GM23338 (cell line): ENCODE measurements around the gene C14orf132.
A peak's percentile ranks its signal among the peaks of the same experiment; 100 is the strongest.

Experiments used
- CREB1 ChIP-seq: fragments of 250-450 bp; sonication (Bioruptor Pico); IDR thresholded peaks from 2 replicates; pipeline ENCODE4 v1.5.0; 2020; ENCODE audit warnings: low read depth, mild to moderate bottlenecking, moderate library complexity
- EZH2phosphoT487 ChIP-seq: fragments of 200-600 bp; sonication (generic); IDR thresholded peaks from one replicate; pipeline ENCODE4 v1.8.1; 2018; ENCODE audit warnings: antibody characterized with exemption; ENCODE audit not compliant: unreplicated experiment
- POLR2AphosphoS5 ChIP-seq: IDR thresholded peaks from 2 replicates; pipeline ENCODE4 v1.6.1; 2016; ENCODE audit warnings: antibody characterized with exemption, low read depth
- ZNF114 ChIP-seq: fragments of 250-450 bp; sonication (Bioruptor Pico); IDR thresholded peaks from 2 replicates; pipeline ENCODE4 v1.5.0; 2020; ENCODE audit warnings: mild to moderate bottlenecking, moderate library complexity
- TF ChIP-seq, protein P1 (sequence below), 2 experiments: fragments of 200-600 bp in 1 of 2; sonication (generic) in 1 of 2; conservative IDR thresholded peaks; 2 replicates each; pipeline versions ENCODE4 v1.5.1 to v1.6.1; 2016 to 2017; ENCODE audit warnings: antibody characterized with exemption in 2 of 2, low read depth in 2 of 2, mild to moderate bottlenecking in 2 of 2, moderate library complexity in 1 of 2
- TF ChIP-seq, protein P2 (sequence below): fragments of 250-450 bp; sonication (Bioruptor Pico); IDR thresholded peaks from 2 replicates; pipeline ENCODE4 v1.5.0; 2020; ENCODE audit warnings: mild to moderate bottlenecking, moderate library complexity
- TF ChIP-seq, protein P3 (sequence below): IDR thresholded peaks from one replicate; pipeline ENCODE4 v1.6.1; 2018; ENCODE audit warnings: antibody characterized with exemption; ENCODE audit not compliant: unreplicated experiment

DNA sequence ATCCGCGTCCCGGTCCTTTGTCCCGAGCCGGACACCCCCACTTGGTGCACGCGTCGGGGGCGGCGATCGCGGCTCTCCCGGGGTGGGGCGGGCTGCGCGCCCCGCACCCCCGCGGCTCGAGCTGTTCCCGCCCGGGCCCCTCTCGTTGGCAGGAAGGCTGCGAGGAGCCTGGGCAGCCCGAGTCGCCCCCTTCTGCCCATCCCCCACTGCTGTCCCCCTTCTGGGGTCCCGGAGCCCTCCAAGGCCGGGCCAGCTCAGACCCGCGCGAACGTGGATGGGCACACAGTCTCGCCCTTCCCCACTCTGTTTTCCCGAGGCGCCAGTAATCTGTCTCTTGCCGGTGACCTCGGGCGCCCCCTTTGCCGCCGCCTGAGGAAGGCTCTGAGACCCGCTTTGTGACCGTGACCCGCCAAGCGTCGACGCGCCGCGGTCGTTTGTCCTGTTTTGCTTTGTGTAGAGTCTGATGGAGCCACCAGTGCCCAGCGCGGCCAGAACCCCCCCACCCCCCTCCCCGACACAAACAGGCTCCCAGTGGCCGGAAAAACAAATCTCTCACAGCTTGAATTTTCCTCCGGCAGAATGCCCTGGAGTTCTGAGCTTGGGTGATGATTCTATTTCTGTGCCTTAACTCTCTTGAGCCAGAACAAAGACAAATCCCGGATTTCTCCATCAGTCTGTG is 610 bp downstream of the C14orf132 start:
- TF ChIP-seq POLR2AphosphoS5 (no peak), EZH2phosphoT487 (no peak), ZNF114 (no peak), CREB1 (CRISPR knock-in tag) (no peak)
- TF ChIP-seq, protein P1, sequence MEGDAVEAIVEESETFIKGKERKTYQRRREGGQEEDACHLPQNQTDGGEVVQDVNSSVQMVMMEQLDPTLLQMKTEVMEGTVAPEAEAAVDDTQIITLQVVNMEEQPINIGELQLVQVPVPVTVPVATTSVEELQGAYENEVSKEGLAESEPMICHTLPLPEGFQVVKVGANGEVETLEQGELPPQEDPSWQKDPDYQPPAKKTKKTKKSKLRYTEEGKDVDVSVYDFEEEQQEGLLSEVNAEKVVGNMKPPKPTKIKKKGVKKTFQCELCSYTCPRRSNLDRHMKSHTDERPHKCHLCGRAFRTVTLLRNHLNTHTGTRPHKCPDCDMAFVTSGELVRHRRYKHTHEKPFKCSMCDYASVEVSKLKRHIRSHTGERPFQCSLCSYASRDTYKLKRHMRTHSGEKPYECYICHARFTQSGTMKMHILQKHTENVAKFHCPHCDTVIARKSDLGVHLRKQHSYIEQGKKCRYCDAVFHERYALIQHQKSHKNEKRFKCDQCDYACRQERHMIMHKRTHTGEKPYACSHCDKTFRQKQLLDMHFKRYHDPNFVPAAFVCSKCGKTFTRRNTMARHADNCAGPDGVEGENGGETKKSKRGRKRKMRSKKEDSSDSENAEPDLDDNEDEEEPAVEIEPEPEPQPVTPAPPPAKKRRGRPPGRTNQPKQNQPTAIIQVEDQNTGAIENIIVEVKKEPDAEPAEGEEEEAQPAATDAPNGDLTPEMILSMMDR (conservative IDR thresholded peaks at IDR 0.05; ENCODE audit: low read depth in 2 of 2), result peak; percentile 29 to 57; a peak in 3 of 4 replicates
- TF ChIP-seq, protein P2, sequence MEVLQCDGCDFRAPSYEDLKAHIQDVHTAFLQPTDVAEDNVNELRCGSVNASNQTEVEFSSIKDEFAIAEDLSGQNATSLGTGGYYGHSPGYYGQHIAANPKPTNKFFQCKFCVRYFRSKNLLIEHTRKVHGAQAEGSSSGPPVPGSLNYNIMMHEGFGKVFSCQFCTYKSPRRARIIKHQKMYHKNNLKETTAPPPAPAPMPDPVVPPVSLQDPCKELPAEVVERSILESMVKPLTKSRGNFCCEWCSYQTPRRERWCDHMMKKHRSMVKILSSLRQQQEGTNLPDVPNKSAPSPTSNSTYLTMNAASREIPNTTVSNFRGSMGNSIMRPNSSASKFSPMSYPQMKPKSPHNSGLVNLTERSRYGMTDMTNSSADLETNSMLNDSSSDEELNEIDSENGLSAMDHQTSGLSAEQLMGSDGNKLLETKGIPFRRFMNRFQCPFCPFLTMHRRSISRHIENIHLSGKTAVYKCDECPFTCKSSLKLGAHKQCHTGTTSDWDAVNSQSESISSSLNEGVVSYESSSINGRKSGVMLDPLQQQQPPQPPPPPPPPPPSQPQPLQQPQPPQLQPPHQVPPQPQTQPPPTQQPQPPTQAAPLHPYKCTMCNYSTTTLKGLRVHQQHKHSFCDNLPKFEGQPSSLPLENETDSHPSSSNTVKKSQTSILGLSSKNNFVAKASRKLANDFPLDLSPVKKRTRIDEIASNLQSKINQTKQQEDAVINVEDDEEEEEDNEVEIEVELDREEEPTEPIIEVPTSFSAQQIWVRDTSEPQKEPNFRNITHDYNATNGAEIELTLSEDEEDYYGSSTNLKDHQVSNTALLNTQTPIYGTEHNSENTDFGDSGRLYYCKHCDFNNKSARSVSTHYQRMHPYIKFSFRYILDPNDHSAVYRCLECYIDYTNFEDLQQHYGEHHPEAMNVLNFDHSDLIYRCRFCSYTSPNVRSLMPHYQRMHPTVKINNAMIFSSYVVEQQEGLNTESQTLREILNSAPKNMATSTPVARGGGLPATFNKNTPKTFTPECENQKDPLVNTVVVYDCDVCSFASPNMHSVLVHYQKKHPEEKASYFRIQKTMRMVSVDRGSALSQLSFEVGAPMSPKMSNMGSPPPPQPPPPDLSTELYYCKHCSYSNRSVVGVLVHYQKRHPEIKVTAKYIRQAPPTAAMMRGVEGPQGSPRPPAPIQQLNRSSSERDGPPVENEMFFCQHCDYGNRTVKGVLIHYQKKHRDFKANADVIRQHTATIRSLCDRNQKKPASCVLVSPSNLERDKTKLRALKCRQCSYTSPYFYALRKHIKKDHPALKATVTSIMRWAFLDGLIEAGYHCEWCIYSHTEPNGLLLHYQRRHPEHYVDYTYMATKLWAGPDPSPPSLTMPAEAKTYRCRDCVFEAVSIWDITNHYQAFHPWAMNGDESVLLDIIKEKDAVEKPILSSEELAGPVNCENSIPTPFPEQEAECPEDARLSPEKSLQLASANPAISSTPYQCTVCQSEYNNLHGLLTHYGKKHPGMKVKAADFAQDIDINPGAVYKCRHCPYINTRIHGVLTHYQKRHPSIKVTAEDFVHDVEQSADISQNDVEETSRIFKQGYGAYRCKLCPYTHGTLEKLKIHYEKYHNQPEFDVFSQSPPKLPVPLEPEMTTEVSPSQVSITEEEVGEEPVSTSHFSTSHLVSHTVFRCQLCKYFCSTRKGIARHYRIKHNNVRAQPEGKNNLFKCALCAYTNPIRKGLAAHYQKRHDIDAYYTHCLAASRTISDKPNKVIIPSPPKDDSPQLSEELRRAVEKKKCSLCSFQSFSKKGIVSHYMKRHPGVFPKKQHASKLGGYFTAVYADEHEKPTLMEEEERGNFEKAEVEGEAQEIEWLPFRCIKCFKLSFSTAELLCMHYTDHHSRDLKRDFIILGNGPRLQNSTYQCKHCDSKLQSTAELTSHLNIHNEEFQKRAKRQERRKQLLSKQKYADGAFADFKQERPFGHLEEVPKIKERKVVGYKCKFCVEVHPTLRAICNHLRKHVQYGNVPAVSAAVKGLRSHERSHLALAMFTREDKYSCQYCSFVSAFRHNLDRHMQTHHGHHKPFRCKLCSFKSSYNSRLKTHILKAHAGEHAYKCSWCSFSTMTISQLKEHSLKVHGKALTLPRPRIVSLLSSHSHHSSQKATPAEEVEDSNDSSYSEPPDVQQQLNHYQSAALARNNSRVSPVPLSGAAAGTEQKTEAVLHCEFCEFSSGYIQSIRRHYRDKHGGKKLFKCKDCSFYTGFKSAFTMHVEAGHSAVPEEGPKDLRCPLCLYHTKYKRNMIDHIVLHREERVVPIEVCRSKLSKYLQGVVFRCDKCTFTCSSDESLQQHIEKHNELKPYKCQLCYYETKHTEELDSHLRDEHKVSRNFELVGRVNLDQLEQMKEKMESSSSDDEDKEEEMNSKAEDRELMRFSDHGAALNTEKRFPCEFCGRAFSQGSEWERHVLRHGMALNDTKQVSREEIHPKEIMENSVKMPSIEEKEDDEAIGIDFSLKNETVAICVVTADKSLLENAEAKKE (CRISPR knock-in tag), result no peak
- TF ChIP-seq, protein P3, sequence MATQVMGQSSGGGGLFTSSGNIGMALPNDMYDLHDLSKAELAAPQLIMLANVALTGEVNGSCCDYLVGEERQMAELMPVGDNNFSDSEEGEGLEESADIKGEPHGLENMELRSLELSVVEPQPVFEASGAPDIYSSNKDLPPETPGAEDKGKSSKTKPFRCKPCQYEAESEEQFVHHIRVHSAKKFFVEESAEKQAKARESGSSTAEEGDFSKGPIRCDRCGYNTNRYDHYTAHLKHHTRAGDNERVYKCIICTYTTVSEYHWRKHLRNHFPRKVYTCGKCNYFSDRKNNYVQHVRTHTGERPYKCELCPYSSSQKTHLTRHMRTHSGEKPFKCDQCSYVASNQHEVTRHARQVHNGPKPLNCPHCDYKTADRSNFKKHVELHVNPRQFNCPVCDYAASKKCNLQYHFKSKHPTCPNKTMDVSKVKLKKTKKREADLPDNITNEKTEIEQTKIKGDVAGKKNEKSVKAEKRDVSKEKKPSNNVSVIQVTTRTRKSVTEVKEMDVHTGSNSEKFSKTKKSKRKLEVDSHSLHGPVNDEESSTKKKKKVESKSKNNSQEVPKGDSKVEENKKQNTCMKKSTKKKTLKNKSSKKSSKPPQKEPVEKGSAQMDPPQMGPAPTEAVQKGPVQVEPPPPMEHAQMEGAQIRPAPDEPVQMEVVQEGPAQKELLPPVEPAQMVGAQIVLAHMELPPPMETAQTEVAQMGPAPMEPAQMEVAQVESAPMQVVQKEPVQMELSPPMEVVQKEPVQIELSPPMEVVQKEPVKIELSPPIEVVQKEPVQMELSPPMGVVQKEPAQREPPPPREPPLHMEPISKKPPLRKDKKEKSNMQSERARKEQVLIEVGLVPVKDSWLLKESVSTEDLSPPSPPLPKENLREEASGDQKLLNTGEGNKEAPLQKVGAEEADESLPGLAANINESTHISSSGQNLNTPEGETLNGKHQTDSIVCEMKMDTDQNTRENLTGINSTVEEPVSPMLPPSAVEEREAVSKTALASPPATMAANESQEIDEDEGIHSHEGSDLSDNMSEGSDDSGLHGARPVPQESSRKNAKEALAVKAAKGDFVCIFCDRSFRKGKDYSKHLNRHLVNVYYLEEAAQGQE, result no peak
